DND-41 (cell line): ENCODE data around the gene SCN8A.

Experiments used
- EZH2 ChIP-seq: IDR thresholded peaks from 3 replicates; pipeline ENCODE4 v1.6.1; 2012; ENCODE audit warnings: borderline replicate concordance, low read depth, mild to moderate bottlenecking, moderate library complexity, low read length, inconsistent platforms; ENCODE audit not compliant: severe bottlenecking
- TF ChIP-seq, protein P1 (sequence below): IDR thresholded peaks from 2 replicates; pipeline ENCODE4 v1.5.1; 2012; ENCODE audit warnings: borderline replicate concordance, low read length, moderate library complexity, mild to moderate bottlenecking; ENCODE audit not compliant: poor library complexity, severe bottlenecking; ENCODE audit errors: extremely low read depth

DNA sequence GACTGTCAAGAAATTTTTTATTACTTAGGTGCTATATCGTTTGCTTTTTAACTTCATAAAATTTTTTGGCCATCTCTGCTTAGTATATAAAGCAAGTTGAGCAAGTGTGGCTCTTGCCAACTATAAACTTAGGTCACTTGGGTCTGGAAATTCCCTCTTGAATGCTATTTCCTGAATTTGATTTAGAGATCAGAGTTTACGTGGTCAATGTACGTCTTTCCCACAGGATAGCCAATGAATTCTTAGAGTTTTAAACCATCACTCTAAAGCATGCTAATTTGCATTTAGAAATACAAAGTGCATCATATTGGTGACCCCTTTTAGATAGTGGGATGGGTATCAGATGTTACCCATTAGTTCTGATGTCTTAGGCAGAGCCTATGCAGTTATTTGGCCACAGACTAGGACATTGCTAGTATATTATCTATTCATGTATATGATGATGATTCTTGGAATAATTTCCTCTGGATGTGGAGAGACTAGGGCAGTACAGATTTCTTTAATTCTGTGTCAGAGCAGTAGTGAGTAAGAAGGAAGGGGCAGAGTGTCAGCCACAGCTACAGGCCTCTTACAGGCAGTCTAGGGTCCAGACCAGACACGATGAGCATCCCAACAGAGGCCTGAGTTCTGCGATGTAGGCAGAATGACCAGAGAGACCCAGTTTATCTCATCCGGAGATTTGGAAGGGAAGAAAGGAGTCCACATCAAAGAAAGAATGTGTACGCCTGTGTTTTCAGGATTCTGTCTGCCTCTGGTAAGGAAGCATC is 30.3 kb downstream of the SCN8A start:
- TF ChIP-seq, protein P1, sequence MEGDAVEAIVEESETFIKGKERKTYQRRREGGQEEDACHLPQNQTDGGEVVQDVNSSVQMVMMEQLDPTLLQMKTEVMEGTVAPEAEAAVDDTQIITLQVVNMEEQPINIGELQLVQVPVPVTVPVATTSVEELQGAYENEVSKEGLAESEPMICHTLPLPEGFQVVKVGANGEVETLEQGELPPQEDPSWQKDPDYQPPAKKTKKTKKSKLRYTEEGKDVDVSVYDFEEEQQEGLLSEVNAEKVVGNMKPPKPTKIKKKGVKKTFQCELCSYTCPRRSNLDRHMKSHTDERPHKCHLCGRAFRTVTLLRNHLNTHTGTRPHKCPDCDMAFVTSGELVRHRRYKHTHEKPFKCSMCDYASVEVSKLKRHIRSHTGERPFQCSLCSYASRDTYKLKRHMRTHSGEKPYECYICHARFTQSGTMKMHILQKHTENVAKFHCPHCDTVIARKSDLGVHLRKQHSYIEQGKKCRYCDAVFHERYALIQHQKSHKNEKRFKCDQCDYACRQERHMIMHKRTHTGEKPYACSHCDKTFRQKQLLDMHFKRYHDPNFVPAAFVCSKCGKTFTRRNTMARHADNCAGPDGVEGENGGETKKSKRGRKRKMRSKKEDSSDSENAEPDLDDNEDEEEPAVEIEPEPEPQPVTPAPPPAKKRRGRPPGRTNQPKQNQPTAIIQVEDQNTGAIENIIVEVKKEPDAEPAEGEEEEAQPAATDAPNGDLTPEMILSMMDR: no peak
- no peak for TF ChIP-seq EZH2
